NOMO-1 (cell line): Measurements from ENCODE around the gene ETV4.

Experiments used
- DNase-seq, 2 experiments: peaks; one replicate each; lab custom pipeline; 2025; ENCODE audit not compliant: unreplicated experiment in 2 of 2; lab: John Stamatoyannopoulos, UW

The ETV4 gene

GRCh38 chr17:43547189-43547550 is 1.0 kb upstream of the ETV4 start:
- no peak for DNase-seq

GRCh38 chr17:43545383-43545632 is 832 bp downstream of the ETV4 start:
- no peak for DNase-seq

GRCh38 chr17:43543771-43544575 is 2.2 kb downstream of the ETV4 start:
- no peak for DNase-seq

GRCh38 chr17:43543300-43543699 is 2.8 kb downstream of the ETV4 start:
- no peak for DNase-seq

GRCh38 chr17:43542859-43543258 is 3.3 kb downstream of the ETV4 start:
- DNase-seq = no peak

- DNase-seq = no peak
Observed at GRCh38 chr17:43540821-43541674, 5.1 kb downstream of the ETV4 start.

- no peak for DNase-seq
Observed at GRCh38 chr17:43536236-43536992, 9.7 kb downstream of the ETV4 start.

- DNase-seq = no peak
Observed at GRCh38 chr17:43534909-43535308, 11.2 kb downstream of the ETV4 start.

- DNase-seq = no peak
Observed at GRCh38 chr17:43533699-43534098, 12.4 kb downstream of the ETV4 start.

GRCh38 chr17:43532581-43532980 is 13.6 kb downstream of the ETV4 start:
- DNase-seq = no peak

- DNase-seq = no peak
Observed at GRCh38 chr17:43531955-43532354, 14.2 kb downstream of the ETV4 start.

- DNase-seq = no peak
Observed at GRCh38 chr17:43531082-43531378, 15.1 kb downstream of the ETV4 start.

GRCh38 chr17:43530288-43531081 is 15.7 kb downstream of the ETV4 start:
- no peak for DNase-seq

- no peak for DNase-seq
Observed at GRCh38 chr17:43529947-43530287, 16.2 kb downstream of the ETV4 start.

- DNase-seq = no peak
Observed at GRCh38 chr17:43528988-43529814, 16.9 kb downstream of the ETV4 start.

GRCh38 chr17:43528319-43528987 is 17.7 kb downstream of the ETV4 start:
- DNase-seq = no peak

- no peak for DNase-seq
Observed at GRCh38 chr17:43526886-43527648, 19.1 kb downstream of the ETV4 start.

- DNase-seq = no peak
Observed at GRCh38 chr17:43524945-43525575, 21.1 kb downstream of the ETV4 start.

GRCh38 chr17:43521389-43521788 is 24.8 kb downstream of the ETV4 start:
- no peak for DNase-seq
